Fibroblast of skin of abdomen (primary cell): ENCODE data around the gene ASIC4.
A peak's percentile ranks its signal among the peaks of the same experiment; 100 is the strongest.

Source experiments
- DNase-seq: peaks from one replicate; pipeline ENCODE4 v3.0.0-alpha.2; 2013

The ASIC4 gene

GRCh38 chr2:219482674-219483405, 31.4 kb upstream of the ASIC4 start:
- DNase-seq: no peak

GRCh38 chr2:219483451-219484342, 30.6 kb upstream of the ASIC4 start:
- DNase-seq: no peak

DNA sequence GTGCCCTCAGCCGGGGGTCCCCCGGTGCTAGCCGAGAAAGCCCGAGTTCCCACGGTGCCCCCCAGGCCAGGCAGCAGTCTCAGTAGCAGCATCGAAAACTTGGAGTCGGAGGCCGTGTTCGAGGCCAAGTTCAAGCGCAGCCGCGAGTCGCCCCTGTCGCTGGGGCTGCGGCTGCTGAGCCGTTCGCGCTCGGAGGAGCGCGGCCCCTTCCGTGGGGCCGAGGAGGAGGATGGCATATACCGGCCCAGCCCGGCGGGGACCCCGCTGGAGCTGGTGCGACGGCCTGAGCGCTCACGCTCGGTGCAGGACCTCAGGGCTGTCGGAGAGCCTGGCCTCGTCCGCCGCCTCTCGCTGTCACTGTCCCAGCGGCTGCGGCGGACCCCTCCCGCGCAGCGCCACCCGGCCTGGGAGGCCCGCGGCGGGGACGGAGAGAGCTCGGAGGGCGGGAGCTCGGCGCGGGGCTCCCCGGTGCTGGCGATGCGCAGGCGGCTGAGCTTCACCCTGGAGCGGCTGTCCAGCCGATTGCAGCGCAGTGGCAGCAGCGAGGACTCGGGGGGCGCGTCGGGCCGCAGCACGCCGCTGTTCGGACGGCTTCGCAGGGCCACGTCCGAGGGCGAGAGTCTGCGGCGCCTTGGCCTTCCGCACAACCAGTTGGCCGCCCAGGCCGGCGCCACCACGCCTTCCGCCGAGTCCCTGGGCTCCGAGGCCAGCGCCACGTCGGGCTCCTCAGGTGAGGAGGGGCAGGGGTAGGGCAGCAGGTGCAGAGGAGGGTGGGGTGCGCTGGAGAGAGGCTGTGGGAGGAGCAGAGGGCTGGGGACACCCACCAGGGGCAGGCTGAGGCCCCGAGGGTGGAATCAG, 29.7 kb upstream of the ASIC4 start:
- DNase-seq: no peak

- no peak for DNase-seq
These were observed 29.1 kb upstream of the ASIC4 start for GRCh38 chr2:219485201-219485580.

DNA sequence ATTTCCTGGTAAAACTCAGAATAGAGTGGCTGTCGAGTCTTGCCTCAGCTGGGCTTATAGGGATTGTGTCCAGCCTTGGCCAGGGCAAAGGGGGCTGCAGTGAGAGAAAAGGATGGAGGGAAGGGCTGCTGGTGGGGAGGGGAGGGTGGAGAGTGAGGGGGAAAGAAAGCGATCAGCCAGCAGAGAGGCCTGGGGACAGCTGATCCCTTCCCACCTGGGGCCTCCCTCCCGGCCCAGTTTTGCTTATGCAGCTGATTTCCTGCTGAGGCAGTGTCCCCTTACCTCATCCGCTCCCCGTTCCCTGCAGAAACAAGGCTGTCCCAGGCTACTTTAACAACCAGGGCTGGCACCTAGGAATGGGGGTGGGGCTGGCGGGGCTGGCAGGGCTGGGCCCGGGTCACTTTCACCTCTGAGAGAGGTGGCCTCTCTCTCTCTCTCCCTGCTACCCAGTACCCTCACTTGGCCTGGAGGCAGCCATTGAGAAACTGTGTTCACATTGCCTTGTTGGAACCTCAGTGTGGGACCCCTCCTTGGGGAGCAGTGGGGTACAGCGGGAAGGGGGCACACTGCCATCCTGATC, 27.8 kb upstream of the ASIC4 start:
- no peak for DNase-seq

- DNase-seq: no peak
These were observed 26.0 kb upstream of the ASIC4 start for GRCh38 chr2:219488149-219488843.

- DNase-seq: no peak
These were observed 25.5 kb upstream of the ASIC4 start for GRCh38 chr2:219488844-219489194.

GRCh38 chr2:219489315-219489714, 25.0 kb upstream of the ASIC4 start:
- DNase-seq: no peak

- DNase-seq: no peak
These were observed 24.1 kb upstream of the ASIC4 start for GRCh38 chr2:219490186-219490585.

DNA sequence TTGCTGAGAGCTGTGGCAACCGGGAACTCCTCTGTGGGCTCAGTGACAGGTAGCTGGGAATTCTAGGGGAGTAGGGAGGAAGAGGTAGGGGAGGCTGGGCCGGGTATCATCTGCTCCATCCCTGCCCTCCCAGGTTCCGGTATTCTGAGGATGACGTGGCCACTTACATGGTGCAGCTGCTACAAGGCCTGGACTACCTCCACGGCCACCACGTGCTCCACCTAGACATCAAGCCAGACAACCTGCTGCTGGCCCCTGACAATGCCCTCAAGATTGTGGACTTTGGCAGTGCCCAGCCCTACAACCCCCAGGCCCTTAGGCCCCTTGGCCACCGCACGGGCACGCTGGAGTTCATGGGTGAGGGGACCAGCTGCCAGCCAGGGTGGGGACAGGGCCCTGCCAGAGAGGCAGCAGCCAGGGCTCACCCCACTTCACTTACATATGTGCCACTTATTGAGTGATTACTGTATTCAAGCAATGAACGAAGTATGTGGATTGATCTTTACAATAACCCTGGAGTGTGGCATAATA, 23.6 kb upstream of the ASIC4 start:
- DNase-seq: no peak

GRCh38 chr2:219491278-219491963, 22.9 kb upstream of the ASIC4 start:
- DNase-seq: no peak

GRCh38 chr2:219492575-219492974, 21.7 kb upstream of the ASIC4 start:
- no peak for DNase-seq

GRCh38 chr2:219493086-219493485, 21.2 kb upstream of the ASIC4 start:
- no peak for DNase-seq

GRCh38 chr2:219494952-219495530, 19.2 kb upstream of the ASIC4 start:
- DNase-seq: no peak

- DNase-seq: peak; percentile 82
These were observed 18.7 kb upstream of the ASIC4 start for GRCh38 chr2:219495531-219496122.

- DNase-seq: no peak
These were observed 17.9 kb upstream of the ASIC4 start for GRCh38 chr2:219496247-219496824.

- no peak for DNase-seq
These were observed 17.3 kb upstream of the ASIC4 start for GRCh38 chr2:219496825-219497494.

DNA sequence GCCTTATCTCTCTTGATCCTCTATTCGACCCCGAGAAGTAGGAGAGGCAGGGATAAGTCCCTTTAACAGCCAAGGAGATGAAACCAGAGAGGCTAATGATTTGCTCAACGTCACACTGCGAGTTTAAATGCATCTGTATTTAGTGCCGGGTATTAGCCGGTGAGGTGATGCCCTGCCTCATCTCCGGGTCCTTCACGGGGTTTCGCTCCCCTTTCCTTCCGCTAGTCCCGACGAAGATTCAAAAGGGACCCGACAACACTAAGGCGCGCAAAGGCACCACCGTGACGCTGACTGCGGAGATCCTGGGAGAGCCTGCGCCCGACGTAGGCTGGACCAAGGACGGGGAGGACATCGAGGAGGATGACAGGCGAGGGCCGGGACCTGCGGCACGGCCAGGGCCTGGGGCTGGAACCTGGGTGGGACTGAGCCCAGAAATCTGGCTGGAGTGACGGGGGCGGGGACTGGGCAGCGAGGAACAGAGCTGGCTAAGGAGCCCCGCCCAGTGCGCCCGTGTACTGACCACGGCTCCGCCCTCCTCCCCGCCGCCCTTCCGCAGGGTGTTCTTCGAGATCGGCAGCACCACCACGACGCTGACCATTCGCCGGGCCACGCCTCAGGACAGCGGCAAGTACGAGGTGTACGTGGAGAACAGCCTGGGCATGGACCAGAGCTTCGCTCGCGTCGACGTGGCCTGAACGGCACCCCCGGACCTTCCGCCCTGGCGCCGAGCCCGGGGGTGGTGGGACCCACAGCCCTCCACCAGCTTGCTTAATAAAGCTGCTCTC, 16.6 kb upstream of the ASIC4 start:
- peak; percentile 61 for DNase-seq
